GM23248 (cell line): ENCODE measurements around the gene PCDH11Y.
"Not testable (repeated sequence)": the region's sequence is repeated elsewhere in the genome, so short reads cannot be mapped to it uniquely, and the experiment has no call there.

Experiments
- EZH2 ChIP-seq: fragments of 200-600 bp; sonication (generic); IDR thresholded peaks from 2 replicates; pipeline ENCODE4 v1.6.1; 2018; ENCODE audit warnings: antibody characterized with exemption, mild to moderate bottlenecking; ENCODE audit not compliant: insufficient read depth, poor library complexity, severe bottlenecking
- EZH2phosphoT487 ChIP-seq: fragments of 200-600 bp; sonication (generic); IDR thresholded peaks from 2 replicates; pipeline ENCODE4 v1.6.1; 2018; ENCODE audit warnings: antibody characterized with exemption, moderate library complexity, mild to moderate bottlenecking, low read depth; ENCODE audit not compliant: insufficient read depth

GRCh38 chrY:5215116-5215515, 215.0 kb downstream of the PCDH11Y start:
- not testable (repeated sequence) for TF ChIP-seq EZH2, EZH2phosphoT487
